ENCODE results near the gene ZNF268.

GRCh38 chr12:133256321-133256720, 75.0 kb downstream of the ZNF268 start:
- no peak for TF ChIP-seq HDGF (IDR thresholded peaks at IDR 0.05; ENCODE audit: borderline replicate concordance)
- no peak for TF ChIP-seq L3MBTL2 (conservative IDR thresholded peaks at IDR 0.05)
- TF ChIP-seq FOXM1 (IDR thresholded peaks at IDR 0.05; ENCODE audit: borderline replicate concordance): no peak
- no peak for TF ChIP-seq FOXA1 (IDR thresholded peaks at IDR 0.05)
- no peak for TF ChIP-seq ELF4 (IDR thresholded peaks at IDR 0.05)
- TF ChIP-seq FOXK2 (IDR thresholded peaks at IDR 0.05): no peak
- no peak for TF ChIP-seq ARNT (IDR thresholded peaks at IDR 0.05)
- TF ChIP-seq PKNOX1 (IDR thresholded peaks at IDR 0.05): no peak
